ENCODE data around the gene PRDM15. TPM values are rescaled to one million over a fixed set of nuclear protein-coding genes. Genes with fewer than 3 reads are reported as not detected.

Gene PRDM15
- total RNA-seq, 4 donors from 2014 or later = 7.6 to 27.5 (median 12.9) TPM

DNA sequence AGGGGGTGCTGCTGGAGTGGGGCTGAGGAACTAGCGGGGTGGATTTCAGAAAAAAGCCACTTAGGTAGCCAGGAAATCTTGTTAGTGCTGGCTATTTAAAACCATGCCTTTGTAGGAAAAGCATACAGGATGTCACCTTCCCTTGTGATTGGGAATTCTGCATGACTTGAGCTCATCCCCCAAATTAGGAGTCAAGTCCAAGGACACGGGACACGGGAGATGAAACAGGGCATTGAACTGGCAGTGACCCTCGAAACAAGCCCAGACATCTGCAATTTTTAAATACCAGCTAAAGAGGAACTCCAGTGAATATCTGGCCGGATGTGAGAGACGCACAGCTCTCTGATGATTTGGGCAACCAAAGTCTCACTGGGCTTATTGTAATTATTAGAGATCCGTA lies 41.9 kb upstream of the PRDM15 start:
- DNase-seq (ENCODE audit: low spot score in 2 of 2) = no peak
- TF ChIP-seq, protein P1, sequence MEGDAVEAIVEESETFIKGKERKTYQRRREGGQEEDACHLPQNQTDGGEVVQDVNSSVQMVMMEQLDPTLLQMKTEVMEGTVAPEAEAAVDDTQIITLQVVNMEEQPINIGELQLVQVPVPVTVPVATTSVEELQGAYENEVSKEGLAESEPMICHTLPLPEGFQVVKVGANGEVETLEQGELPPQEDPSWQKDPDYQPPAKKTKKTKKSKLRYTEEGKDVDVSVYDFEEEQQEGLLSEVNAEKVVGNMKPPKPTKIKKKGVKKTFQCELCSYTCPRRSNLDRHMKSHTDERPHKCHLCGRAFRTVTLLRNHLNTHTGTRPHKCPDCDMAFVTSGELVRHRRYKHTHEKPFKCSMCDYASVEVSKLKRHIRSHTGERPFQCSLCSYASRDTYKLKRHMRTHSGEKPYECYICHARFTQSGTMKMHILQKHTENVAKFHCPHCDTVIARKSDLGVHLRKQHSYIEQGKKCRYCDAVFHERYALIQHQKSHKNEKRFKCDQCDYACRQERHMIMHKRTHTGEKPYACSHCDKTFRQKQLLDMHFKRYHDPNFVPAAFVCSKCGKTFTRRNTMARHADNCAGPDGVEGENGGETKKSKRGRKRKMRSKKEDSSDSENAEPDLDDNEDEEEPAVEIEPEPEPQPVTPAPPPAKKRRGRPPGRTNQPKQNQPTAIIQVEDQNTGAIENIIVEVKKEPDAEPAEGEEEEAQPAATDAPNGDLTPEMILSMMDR (IDR thresholded peaks at IDR 0.05) = no peak
- TF ChIP-seq POLR2A (IDR thresholded peaks at IDR 0.05) (no peak), EP300 (IDR thresholded peaks at IDR 0.05) (no peak), POLR2AphosphoS5 (IDR thresholded peaks at IDR 0.05) (no peak)
- peaks cover 25% of the 10 kb centered on the region for H3K36me3 ChIP-seq
- no peak overlapping the region for H3K4me3 ChIP-seq
- no peak overlapping the region for H3K27ac ChIP-seq
- no peaks in the 10 kb centered on the region for H3K27me3 ChIP-seq
- 68% methylated on average over 7 of the region's 7 CpGs for WGBS
- H3K9me3 ChIP-seq = no peaks in the 10 kb centered on the region
- H3K4me1 ChIP-seq = peaks cover 11% of the 10 kb centered on the region

DNA sequence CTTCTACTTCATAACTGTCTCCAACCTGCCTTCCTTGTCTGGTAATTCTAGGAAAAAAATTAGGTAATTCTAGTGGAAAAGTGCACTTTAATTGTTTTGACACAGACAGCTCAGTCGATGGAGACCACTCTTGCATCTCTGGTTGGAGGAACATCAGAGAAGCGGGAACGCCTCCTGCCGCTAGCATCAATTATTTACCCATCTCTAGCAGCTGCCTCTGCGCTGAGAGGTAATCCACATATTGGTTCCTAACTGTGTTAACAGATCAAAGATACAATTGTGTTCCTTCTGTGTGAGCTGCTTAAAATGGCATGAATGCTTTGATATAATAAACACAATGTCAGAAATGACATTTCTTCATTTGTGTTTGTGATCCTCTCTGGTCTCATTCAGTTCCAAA lies 41.3 kb upstream of the PRDM15 start:
- peaks cover 6% of the 10 kb centered on the region for H3K4me1 ChIP-seq
- H3K36me3 ChIP-seq = peaks cover 25% of the 10 kb centered on the region
- no peak for DNase-seq (ENCODE audit: low spot score in 2 of 2)
- H3K27ac ChIP-seq = no peak overlapping the region
- H3K9me3 ChIP-seq = no peaks in the 10 kb centered on the region
- H3K27me3 ChIP-seq = no peaks in the 10 kb centered on the region
- no peak overlapping the region for H3K4me3 ChIP-seq
- TF ChIP-seq POLR2AphosphoS5 (IDR thresholded peaks at IDR 0.05) (no peak), EP300 (IDR thresholded peaks at IDR 0.05) (no peak), POLR2A (IDR thresholded peaks at IDR 0.05) (no peak)
- TF ChIP-seq, protein P1 (IDR thresholded peaks at IDR 0.05) = no peak
- WGBS = 90% methylated on average over 5 of the region's 5 CpGs

DNA sequence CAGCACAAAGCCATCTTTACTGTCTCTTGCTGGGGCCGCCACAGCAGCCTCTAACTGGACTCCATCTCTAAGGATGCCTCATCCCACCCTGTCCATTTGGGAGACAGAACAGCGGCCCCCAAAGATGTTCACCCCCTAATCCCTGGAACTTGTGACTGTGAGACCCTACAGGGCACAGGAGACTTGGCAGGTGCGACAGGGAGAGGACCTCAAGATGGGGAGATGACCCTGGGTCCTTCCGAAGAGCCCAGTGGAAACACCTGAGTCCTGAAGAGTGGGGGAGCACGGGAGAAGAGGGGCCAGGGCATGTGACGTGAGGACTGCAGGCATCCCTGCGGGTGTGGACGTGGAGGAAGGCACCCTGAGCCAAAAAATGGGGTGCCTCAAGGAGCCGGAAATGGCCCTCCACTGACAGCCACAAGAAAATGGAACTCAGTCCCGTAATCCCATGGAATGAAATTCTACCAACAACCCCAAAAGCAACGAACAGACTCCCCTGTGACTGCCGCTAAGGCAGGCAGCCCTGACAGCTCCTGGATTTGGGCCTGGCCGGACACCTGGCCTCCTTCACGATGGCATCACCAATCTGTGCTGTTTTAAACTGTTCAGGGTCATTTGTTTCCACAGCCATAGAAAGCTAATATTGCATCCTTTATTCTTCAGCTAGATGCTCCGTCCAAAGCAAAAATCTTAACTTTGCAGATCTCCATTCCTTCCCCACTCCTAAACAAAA lies 40.7 kb upstream of the PRDM15 start:
- H3K9me3 ChIP-seq = no peaks in the 10 kb centered on the region
- DNase-seq (ENCODE audit: low spot score in 2 of 2) = peak in 1 of 2 donors; percentile 44
- H3K4me3 ChIP-seq = no peak overlapping the region
- peaks cover 26% of the 10 kb centered on the region for H3K36me3 ChIP-seq
- TF ChIP-seq EP300 (IDR thresholded peaks at IDR 0.05) = no peak
- TF ChIP-seq POLR2AphosphoS5 (IDR thresholded peaks at IDR 0.05) = no peak
- TF ChIP-seq, protein P1 (IDR thresholded peaks at IDR 0.05) = no peak
- no peak for TF ChIP-seq POLR2A (IDR thresholded peaks at IDR 0.05)
- no peak overlapping the region for H3K27ac ChIP-seq
- peaks cover 2% of the 10 kb centered on the region for H3K4me1 ChIP-seq
- no peaks in the 10 kb centered on the region for H3K27me3 ChIP-seq
- WGBS = 94% methylated on average over 15 of the region's 15 CpGs

DNA sequence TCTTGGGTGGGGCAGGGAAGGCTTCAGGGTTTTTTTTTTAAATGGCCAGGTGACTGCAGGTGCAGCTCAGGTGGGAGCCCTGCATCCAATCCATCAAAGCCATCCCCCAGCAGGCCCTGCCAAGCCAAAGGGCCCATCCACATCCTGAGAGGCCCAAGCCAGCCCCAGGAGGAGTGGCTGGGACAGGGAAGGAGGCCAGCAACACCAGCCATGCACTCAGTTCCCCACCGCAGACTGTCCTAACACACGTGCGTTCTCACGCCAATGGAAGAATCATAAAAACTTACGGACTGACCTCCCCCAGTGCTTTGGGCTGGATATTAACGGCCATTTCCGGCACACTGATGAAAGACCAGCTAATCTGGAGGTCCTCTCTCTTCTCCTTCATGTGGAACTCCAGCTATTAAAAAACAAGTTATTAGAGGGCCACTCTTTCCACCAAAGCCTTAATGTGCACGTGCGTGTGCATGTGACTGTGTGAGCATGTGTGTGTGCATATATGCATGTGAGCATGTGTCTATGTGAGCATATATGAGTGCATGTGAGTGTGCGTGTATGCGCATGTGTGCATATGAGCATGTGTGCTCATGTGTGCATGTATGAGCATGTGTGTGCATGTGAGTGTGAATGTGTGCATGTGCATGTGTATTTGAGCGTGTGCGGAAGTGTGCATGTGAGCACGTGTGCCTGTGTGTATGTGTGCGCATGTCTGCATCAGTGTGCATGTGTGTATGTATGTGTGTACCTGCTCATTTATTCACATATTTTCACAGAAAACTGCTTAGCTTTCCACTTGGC lies 39.6 kb upstream of the PRDM15 start:
- Histone ChIP-seq H3K4me1 (peaks cover 2% of the 10 kb centered on the region), H3K4me3 (no peak overlapping the region), H3K36me3 (peaks cover 36% of the 10 kb centered on the region), H3K27ac (no peak overlapping the region), H3K27me3 (no peaks in the 10 kb centered on the region), H3K9me3 (no peaks in the 10 kb centered on the region)
- TF ChIP-seq EP300 (IDR thresholded peaks at IDR 0.05) (no peak), POLR2A (IDR thresholded peaks at IDR 0.05) (no peak), POLR2AphosphoS5 (IDR thresholded peaks at IDR 0.05) (no peak)
- TF ChIP-seq, protein P1 (IDR thresholded peaks at IDR 0.05) = no peak
- DNase-seq (ENCODE audit: low spot score in 2 of 2) = peak in 1 of 2 donors; percentile 29
- 96% methylated on average over 12 of the region's 15 CpGs for WGBS

DNA sequence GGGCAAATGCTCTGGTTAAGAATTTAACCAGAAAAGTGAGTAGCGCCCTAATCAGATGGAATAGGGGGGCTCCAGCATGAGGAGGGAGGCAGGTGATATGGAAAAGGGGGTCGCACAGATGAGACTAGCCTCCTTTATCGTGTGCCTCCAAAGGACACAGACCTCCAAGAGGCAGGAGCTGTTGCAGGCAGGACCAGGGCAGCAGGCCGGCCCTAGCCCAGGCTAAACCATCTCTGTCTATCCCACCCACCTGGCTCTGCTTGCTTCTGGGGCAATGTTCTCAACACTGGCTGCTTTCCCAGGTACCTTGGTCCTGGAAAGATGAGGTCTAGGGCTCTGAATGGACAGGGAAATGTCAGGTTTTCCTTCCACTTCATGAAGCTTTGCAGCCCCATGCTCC lies 38.4 kb upstream of the PRDM15 start:
- peak in 1 of 2 donors; percentile 16 for DNase-seq (ENCODE audit: low spot score in 2 of 2)
- no peak overlapping the region for H3K27ac ChIP-seq
- no peaks in the 10 kb centered on the region for H3K9me3 ChIP-seq
- TF ChIP-seq POLR2A (IDR thresholded peaks at IDR 0.05) (no peak), EP300 (IDR thresholded peaks at IDR 0.05) (no peak), POLR2AphosphoS5 (IDR thresholded peaks at IDR 0.05) (no peak)
- TF ChIP-seq, protein P1 (IDR thresholded peaks at IDR 0.05) = no peak
- H3K36me3 ChIP-seq = peaks cover 48% of the 10 kb centered on the region
- H3K27me3 ChIP-seq = no peaks in the 10 kb centered on the region
- H3K4me3 ChIP-seq = no peak overlapping the region
- WGBS = 88% methylated on average over 4 of the region's 4 CpGs
- H3K4me1 ChIP-seq = no peaks in the 10 kb centered on the region

Data from suprapubic skin (tissue), 4 donors.